ENCODE results near the gene SPDL1. TPM values are rescaled to one million over a fixed set of nuclear protein-coding genes. Genes with fewer than 3 reads are reported as not detected.
A peak's percentile ranks its signal among the peaks of the same experiment; 100 is the strongest.

Gene SPDL1
- total RNA-seq, 1 donor from 2014 or later = 4.3 TPM

DNA sequence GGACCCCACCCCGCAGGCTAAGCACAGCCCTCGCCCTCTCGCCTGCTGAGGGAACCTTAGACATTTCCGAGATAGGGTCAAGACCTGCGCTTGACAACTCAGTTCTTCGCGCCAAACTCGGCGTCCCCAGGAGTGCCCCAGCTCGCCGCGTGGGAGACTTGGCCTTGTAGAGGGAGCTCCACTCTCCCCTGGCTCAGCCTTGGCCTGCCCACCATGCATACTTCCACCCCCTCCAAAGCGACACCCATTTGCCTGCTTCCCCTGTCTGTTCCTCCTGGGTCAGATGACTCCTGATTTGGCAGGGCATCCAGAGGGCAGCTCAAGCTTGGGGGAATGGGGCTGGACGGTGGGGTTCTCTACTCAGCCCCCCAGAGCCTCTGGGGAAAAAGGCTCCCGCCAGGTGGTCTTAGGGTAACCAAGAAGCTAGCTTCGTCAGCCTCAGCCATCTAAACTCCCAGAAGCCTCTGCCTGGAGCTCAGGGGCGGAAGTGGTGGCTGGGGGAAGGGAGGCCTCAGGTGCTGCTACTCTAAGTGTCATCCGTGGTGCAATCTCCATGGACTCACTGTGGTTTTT is 54.1 kb downstream of the SPDL1 start:
- Histone ChIP-seq H3K4me1 (peaks cover 7% of the 10 kb centered on the region), H3K4me3 (peak overlapping the region; percentile 56), H3K27ac (replicated peaks) (peak overlapping the region; percentile 56), H3K27me3 (ENCODE audit: low read depth) (peaks cover 38% of the 10 kb centered on the region), H3K36me3 (no peaks in the 10 kb centered on the region), H3K9me3 (replicated peaks) (peaks cover 18% of the 10 kb centered on the region)
- no peak for TF ChIP-seq CTCF (IDR thresholded peaks at IDR 0.05; ENCODE audit: borderline replicate concordance)
- DNase-seq = peak; percentile 25
- intact Hi-C loops (cut with micrococcal nuclease) = no loop called here

DNA sequence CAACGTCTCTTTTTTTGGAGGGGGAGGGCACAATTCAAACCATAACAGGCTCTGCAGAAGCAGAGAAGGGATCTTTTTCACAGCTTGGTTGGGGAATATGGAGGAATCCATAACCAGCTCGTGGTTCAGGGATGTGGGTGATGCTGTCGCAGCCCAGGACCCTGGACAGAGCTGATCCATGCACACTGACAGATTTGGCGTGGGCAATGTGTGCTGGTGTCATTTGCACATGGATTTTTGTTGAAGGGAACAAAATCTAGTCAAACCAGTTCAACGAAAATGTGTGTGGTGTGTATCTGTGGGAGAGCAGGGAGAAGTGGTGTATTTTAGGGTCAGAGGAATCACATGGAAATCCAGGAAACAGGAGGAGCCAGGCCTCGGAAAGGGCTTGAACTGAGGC is 57.7 kb downstream of the SPDL1 start:
- no peak overlapping the region for H3K27ac ChIP-seq (replicated peaks)
- peaks cover 12% of the 10 kb centered on the region for H3K9me3 ChIP-seq (replicated peaks)
- peaks cover 28% of the 10 kb centered on the region for H3K27me3 ChIP-seq (ENCODE audit: low read depth)
- H3K4me1 ChIP-seq = peaks cover 7% of the 10 kb centered on the region
- intact Hi-C loops (cut with micrococcal nuclease) = no loop called here
- DNase-seq = no peak
- H3K36me3 ChIP-seq = no peaks in the 10 kb centered on the region
- TF ChIP-seq CTCF (IDR thresholded peaks at IDR 0.05; ENCODE audit: borderline replicate concordance) = no peak
- H3K4me3 ChIP-seq = no peak overlapping the region

GRCh38 chr5:169646856-169647255 is 63.3 kb downstream of the SPDL1 start:
- Histone ChIP-seq H3K4me3 (no peak overlapping the region), H3K4me1 (peaks cover 24% of the 10 kb centered on the region), H3K27me3 (ENCODE audit: low read depth) (peaks cover 8% of the 10 kb centered on the region), H3K9me3 (replicated peaks) (no peaks in the 10 kb centered on the region), H3K36me3 (no peaks in the 10 kb centered on the region), H3K27ac (replicated peaks) (no peak overlapping the region)
- no peak for TF ChIP-seq CTCF (IDR thresholded peaks at IDR 0.05; ENCODE audit: borderline replicate concordance)
- no peak for DNase-seq
- intact Hi-C loops (cut with micrococcal nuclease) = no loop called here

- TF ChIP-seq CTCF (IDR thresholded peaks at IDR 0.05; ENCODE audit: borderline replicate concordance) = no peak
- Histone ChIP-seq H3K36me3 (no peaks in the 10 kb centered on the region), H3K4me3 (no peak overlapping the region), H3K27ac (replicated peaks) (no peak overlapping the region), H3K4me1 (peaks cover 31% of the 10 kb centered on the region), H3K27me3 (ENCODE audit: low read depth) (peaks cover 8% of the 10 kb centered on the region), H3K9me3 (replicated peaks) (no peaks in the 10 kb centered on the region)
- intact Hi-C loops (cut with micrococcal nuclease) = no loop called here
- no peak for DNase-seq
Measured at GRCh38 chr5:169647566-169647965, 64.0 kb downstream of the SPDL1 start.

DNA sequence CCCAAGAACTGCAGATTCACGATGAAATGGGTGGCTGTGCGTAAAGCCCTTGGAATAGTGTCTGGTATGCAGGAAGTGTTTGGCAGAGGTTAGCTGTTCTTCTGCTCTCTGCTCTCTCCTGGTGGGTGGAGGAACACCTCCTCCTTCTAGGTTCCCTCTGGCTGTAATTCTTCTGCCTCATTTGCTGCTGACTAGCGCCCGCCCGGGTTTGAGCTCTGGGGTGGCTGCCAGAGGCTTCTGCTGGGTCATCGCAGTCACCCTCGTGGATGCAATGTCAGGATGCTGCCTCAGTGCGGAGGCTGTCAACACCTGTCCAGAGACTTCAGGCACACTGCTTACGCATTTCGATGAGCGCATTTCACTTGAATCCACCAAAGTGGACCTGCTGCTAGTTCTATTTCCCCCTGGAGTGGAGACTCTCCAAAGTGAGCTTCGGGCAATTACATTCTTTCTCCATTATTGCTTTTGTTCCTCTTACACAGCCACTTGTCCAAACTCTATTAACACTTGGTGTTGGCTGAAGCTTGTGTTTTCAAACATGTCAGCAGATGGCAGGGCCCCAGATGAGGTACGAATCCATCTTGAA is 65.2 kb downstream of the SPDL1 start:
- Histone ChIP-seq H3K27ac (replicated peaks) (no peak overlapping the region), H3K27me3 (ENCODE audit: low read depth) (peaks cover 8% of the 10 kb centered on the region), H3K36me3 (no peaks in the 10 kb centered on the region), H3K9me3 (replicated peaks) (no peaks in the 10 kb centered on the region), H3K4me1 (peaks cover 36% of the 10 kb centered on the region), H3K4me3 (no peak overlapping the region)
- TF ChIP-seq CTCF (IDR thresholded peaks at IDR 0.05; ENCODE audit: borderline replicate concordance) = no peak
- DNase-seq = peak; percentile 53
- intact Hi-C loops (cut with micrococcal nuclease) = no loop called here
